ENCODE results near the gene AP2B1.

Gene AP2B1

DNA sequence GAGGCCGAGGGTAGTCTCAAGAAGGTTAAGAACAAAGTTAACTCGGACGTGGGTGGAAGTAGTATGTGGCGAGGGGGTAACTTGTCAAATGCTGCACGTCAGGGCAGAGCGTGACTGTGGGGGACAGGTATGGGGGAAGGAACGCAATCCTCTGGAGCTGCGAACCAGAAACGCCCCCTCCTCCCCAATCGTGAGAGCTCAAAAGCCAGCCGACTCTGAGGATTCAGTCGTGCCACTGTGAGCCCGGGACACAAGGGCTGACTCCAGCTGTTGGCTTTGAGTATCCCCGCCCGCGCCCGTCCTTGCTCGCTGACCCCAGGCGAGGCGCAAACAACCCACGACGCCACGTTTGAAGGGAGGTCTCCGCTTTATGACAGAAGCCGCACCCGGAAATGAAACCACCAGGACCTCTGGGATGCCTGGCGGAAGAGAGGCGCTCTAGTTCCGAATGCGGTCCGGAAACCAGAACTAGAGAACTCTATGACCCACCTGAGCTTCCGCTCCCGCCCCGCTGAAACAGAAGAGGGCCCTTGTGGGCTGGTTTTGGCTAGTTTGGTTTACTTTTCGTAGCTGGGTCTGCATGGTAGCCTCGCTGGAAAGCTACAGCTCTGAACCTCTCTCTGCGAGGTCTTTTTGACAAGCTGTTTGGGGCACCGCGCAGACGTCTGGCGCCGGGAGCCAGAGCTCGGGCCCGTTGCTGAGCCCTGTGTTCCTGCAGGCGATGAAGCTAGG lies 8.8 kb upstream of the AP2B1 start, which contains the start of gene PEX12 (continued):
- TF ChIP-seq, protein P1, sequence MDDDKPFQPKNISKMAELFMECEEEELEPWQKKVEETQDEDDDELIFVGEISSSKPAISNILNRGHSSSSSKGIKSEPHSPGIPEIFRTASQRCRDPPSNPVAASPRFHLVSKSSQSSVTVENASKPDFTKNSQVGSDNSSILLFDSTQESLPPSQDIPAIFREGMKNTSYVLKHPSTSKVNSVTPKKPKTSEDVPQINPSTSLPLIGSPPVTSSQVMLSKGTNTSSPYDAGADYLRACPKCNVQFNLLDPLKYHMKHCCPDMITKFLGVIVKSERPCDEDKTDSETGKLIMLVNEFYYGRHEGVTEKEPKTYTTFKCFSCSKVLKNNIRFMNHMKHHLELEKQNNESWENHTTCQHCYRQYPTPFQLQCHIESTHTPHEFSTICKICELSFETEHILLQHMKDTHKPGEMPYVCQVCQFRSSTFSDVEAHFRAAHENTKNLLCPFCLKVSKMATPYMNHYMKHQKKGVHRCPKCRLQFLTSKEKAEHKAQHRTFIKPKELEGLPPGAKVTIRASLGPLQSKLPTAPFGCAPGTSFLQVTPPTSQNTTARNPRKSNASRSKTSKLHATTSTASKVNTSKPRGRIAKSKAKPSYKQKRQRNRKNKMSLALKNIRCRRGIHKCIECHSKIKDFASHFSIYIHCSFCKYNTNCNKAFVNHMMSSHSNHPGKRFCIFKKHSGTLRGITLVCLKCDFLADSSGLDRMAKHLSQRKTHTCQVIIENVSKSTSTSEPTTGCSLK (tag by site-specific recombination; IDR thresholded peaks at IDR 0.05), result no peak
- TF ChIP-seq, protein P2, sequence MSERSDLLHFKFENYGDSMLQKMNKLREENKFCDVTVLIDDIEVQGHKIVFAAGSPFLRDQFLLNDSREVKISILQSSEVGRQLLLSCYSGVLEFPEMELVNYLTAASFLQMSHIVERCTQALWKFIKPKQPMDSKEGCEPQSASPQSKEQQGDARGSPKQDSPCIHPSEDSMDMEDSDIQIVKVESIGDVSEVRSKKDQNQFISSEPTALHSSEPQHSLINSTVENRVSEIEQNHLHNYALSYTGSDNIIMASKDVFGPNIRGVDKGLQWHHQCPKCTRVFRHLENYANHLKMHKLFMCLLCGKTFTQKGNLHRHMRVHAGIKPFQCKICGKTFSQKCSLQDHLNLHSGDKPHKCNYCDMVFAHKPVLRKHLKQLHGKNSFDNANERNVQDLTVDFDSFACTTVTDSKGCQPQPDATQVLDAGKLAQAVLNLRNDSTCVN (tag by site-specific recombination; optimal IDR thresholded peaks at IDR 0.05), result peak; percentile 36
- 0 out of 2 replicates have a peak, but pooled peaks have one; percentile 12 for TF ChIP-seq KLF7 (tag by site-specific recombination; IDR thresholded peaks at IDR 0.05; ENCODE audit: borderline replicate concordance)
- peak; percentile 89 for TF ChIP-seq ZBTB21 (tag by site-specific recombination; IDR thresholded peaks at IDR 0.05)
- TF ChIP-seq, protein P3, sequence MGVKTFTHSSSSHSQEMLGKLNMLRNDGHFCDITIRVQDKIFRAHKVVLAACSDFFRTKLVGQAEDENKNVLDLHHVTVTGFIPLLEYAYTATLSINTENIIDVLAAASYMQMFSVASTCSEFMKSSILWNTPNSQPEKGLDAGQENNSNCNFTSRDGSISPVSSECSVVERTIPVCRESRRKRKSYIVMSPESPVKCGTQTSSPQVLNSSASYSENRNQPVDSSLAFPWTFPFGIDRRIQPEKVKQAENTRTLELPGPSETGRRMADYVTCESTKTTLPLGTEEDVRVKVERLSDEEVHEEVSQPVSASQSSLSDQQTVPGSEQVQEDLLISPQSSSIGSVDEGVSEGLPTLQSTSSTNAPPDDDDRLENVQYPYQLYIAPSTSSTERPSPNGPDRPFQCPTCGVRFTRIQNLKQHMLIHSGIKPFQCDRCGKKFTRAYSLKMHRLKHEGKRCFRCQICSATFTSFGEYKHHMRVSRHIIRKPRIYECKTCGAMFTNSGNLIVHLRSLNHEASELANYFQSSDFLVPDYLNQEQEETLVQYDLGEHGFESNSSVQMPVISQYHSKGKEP (tag by site-specific recombination; IDR thresholded peaks at IDR 0.05), result no peak; the same call in 1 of the 2 replicates
- TF ChIP-seq MYNN (tag by site-specific recombination; IDR thresholded peaks at IDR 0.05; ENCODE audit: borderline replicate concordance), result no peak
- no peak; the same call in none of the 2 replicates for TF ChIP-seq KLF16 (tag by site-specific recombination; IDR thresholded peaks at IDR 0.05)
- peak; percentile 69; the same call in 1 of the 2 replicates for TF ChIP-seq ZFP37 (tag by site-specific recombination; IDR thresholded peaks at IDR 0.05)
- no peak for TF ChIP-seq ZNF184 (tag by site-specific recombination; IDR thresholded peaks at IDR 0.05)
- TF ChIP-seq ZNF664 (tag by site-specific recombination; IDR thresholded peaks at IDR 0.05), result no peak
- no peak for TF ChIP-seq IKZF3 (tag by site-specific recombination; IDR thresholded peaks at IDR 0.05)
- no peak for TF ChIP-seq ZNF544 (tag by site-specific recombination; IDR thresholded peaks at IDR 0.05)
- TF ChIP-seq ZSCAN18 (tag by site-specific recombination; IDR thresholded peaks at IDR 0.05), result no peak
- TF ChIP-seq ZNF843 (tag by site-specific recombination; IDR thresholded peaks at IDR 0.05), result peak; percentile 53; the same call in 1 of the 2 replicates
- TF ChIP-seq ZBTB49 (tag by site-specific recombination; IDR thresholded peaks at IDR 0.05; ENCODE audit: low read depth), result no peak
- TF ChIP-seq ZNF112 (tag by site-specific recombination; IDR thresholded peaks at IDR 0.05), result no peak
- TF ChIP-seq MEIS1 (CRISPR knock-in tag; IDR thresholded peaks at IDR 0.05; ENCODE audit: borderline replicate concordance), result no peak
- no peak for TF ChIP-seq PRDM2 (tag by site-specific recombination; IDR thresholded peaks at IDR 0.05; ENCODE audit: borderline replicate concordance)
- no peak for TF ChIP-seq ZNF677 (tag by site-specific recombination; IDR thresholded peaks at IDR 0.05)
- peak; percentile 96 for TF ChIP-seq ZNF580 (tag by site-specific recombination; IDR thresholded peaks at IDR 0.05)
- TF ChIP-seq ZNF654 (tag by site-specific recombination; IDR thresholded peaks at IDR 0.05; ENCODE audit: low read depth), result no peak
- TF ChIP-seq ZNF600 (tag by site-specific recombination; IDR thresholded peaks at IDR 0.05), result peak; percentile 68; the same call in 1 of the 2 replicates
- no peak for TF ChIP-seq ZNF138 (tag by site-specific recombination; IDR thresholded peaks at IDR 0.05; ENCODE audit: borderline replicate concordance)
- peak; percentile 82 for TF ChIP-seq SP3 (tag by site-specific recombination; IDR thresholded peaks at IDR 0.05)
